GM18526 (cell line): Measurements from ENCODE around the gene FAHD1.

Source experiments
- POLR2A ChIP-seq: IDR thresholded peaks from 3 replicates; pipeline ENCODE4 v1.6.1; 2011; ENCODE audit not compliant: insufficient read length; ENCODE audit errors: extremely low read depth

Gene FAHD1

DNA sequence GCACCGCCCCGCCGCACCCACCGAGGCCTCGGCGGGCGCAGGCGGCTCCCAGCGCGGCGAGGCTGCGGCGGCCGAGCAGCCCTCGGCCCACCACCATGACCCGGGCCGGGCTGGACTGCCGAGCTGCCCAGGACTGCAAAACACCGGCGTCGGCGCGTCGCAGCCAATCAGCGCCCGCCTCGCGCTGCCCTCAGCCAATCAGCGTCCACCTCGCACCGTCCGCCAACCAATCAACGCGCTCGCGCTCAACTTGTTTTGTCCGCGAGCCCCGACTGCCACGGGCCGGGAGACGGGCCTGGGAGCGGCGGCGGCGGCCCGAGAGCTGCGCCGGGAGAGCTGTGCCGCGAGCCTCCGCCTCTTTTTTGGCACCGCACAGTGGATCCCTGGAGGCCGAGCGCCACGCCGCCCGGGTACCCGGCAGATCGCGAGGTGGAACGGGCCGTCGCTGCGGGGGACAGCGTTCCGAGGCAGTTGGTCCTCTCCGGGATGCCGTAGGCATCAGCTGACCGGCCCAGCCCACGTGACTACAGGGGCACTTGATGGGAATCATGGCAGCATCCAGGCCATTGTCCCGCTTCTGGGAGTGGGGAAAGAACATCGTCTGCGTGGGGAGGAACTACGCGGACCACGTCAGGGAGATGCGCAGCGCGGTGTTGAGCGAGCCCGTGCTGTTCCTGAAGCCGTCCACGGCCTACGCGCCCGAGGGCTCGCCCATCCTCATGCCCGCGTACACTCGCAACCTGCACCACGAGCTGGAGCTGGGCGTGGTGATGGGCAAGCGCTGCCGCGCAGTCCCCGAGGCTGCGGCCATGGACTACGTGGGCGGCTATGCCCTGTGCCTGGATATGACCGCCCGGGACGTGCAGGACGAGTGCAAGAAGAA is at the start of gene FAHD1, which contains the start of gene HAGH:
Gene FAHD1, plus strand, starts transcription at position 516 of the 883 bp plus-strand sequence. Its CDS starts 33 bp downstream, at position 549.
Gene HAGH, minus strand, starts transcription at position 135 of the 883 bp plus-strand sequence. Its CDS starts 38 bp downstream, at position 97.
- TF ChIP-seq POLR2A: peak; percentile 61

DNA sequence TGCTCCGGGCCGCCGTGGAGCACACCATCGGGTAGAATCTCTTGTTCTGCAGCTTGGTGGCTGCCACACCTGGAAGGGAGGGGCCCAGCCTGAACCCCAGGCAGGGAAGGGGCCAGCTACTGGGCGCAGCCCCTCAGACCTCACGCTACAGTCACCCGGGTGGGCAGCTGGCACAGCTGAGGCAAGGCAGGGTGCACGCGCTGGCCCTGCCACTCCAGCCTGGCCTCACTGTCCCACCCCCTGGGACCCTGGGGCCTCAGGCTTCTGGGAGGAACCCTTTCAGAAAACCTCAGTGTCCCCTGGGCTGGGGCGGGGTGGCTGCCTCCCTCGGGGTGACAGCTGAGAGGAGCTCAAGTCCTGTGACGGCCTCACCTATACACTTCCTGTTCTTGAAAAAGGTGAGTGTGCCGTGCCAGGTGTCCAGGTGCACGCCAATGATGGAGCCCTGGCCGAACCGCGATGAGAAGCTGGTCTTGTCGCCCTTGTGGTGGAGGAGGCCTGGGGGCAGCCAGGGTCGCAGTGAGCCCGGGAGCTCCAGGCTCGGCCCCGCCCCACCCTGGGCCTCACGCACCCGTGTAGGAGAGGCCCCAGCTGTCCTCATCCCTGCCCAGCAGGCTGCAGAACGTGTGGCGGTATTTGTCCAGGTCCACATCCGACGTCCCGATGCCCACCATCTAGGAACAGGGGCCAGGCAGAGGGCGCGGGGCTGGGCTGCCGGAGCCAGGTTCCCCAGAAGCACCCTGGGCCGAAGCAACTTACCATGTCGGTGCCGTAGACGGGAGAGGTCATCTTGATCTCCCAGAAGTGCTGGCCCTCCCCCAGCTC is 49.4 kb upstream of the FAHD1 start:
- TF ChIP-seq POLR2A: no peak

DNA sequence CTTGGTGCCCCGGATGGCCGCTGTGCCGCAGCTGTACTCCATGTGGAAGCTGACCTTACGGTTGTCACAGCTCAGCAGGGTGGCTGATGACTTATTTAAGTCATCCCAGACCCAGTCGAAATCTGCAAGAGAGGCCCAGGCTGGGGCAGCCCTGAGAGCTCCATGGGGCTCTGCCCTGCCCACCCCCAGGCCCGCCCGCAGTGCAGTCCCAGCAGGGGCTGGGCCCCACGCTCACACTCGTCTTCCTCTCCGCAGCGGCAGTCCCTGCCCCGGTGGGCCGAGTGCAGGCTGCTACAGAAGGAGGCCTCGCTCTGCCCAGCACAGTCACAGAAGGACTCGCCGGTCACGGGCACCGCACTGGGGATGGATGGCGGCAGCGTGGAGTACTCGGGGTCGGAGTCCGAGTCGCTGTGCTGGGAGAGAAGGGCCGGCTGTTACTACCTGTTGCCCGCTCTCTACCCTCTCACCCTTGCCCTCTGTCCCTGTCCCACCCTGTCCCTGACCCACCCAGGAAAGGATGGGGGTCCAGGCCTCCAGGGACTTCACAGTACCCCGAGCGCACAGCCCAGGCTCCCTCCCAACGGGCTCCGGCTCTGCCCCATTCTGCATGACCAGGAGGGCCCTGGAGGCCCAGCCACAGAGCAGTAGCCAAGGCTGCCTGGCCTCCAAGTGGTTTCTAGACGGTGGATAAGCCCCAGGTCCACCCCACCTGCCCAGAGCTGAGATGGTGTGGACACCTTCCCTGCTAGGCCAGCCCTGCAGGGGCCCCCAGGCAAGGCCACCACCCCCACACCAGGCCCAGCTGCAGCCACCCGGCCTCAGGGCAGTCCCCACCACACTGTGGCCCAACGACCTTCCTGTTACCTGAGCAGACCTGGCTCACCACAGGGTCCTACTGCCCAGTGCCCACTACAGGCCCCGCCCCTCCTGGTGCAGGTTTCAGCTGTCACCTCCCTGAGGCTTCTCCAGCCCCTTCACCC is 48.5 kb upstream of the FAHD1 start:
- TF ChIP-seq POLR2A: no peak

DNA sequence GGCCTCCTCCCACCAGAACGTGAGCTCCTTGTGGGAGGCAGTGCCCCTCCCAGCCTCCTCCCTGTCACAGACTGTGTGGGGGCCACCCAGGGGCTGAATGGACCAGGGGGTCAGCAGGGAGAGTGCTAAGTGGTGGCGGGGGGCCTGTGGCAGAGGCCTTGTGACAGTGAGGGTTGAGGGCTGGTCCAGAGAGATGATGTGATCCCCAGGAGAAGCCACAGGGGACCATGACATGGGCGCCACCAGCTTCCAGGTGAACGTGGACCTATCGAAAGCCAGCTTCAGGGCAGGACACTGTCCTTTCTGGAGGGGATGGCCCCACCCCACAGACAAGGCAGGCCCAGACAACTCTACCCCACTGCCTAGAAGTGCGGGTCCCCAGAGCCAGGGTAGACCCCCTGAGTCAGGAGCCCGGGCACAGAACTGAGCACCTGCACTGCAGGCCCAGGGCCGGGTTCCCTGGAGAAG is 47.7 kb upstream of the FAHD1 start:
- TF ChIP-seq POLR2A: no peak

DNA sequence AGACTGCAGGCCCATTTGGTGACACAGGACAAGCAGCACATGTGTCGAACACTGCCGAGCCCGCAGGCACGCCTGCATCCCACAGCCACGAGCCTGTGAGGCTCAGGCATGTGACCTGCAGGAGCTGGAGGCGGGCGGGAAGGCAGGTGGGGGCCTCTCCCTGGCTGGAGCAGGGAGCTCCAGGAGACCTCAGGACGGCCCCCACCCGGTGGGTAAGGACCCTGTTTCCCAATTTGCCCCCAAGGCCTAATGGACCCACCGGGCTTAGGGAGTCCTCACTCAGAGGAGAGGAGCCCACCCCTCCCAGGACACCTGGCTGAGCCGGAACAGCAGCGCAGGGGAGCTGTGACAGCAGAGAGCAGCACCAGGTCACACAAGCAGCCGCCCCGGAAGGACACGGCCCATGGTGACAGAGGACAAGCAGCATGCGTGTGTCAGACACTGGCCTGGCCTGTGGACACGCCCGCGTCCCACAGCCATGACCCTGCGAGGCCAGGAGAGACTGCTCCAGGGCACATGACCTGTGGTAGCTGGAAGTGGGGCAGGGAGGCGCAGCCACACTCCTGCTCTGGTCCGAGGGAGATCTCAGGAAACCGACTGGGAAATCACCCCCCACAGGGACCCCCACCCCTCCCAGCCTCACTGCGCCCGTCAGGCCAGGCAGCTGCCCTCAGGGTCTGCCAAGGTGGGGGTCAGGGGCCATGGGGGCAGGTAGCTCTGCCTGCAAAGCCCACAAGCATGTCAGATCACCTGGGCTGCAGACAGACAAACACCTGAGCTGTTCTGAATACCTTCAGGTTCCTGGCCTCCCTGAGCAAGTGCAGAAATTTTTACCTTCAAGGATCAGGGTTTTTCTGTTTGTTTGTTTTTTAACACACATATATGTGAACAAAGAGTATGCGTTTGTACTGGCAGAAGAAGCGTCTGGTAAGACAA is 47.0 kb upstream of the FAHD1 start:
- TF ChIP-seq POLR2A: no peak

DNA sequence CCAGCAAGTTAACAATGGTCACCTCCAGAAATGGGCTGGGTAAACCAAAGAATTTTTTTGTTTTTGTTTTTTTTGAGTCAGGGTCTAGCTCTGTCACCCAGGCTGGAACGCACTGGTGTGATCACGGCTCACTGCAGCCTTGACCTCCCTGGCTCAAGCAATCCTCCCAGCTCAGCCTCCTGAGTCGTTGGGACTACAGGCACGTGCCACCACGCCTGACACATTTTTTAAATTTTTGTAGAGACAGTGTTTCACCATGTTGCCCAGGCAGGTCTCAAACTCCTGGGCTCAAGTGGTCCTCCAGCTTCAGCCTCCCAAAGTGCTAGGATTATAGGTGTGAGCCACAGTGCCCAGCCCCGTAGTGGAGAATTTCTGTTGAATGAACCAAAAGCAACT is 46.3 kb upstream of the FAHD1 start:
- no peak for TF ChIP-seq POLR2A

DNA sequence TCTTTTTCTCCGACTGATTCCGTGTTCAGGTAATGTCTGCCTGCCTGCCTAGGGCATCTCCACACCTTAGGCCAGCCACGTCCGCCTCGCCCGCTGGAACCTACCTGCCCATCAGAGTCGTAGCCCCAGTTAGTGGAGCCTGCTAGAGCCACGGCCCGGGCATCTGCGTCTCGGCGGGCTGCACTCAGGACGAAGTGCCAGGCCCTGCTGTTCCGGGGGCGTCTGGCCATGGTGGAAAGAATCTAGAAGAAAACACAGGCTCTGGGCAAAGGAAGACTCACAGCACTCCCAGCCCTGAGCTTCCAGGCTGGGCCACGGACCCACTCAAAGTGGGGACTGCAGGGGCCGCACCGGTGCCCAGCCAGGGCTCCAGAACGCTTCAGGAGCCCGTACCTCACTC is 45.8 kb upstream of the FAHD1 start:
- no peak for TF ChIP-seq POLR2A

DNA sequence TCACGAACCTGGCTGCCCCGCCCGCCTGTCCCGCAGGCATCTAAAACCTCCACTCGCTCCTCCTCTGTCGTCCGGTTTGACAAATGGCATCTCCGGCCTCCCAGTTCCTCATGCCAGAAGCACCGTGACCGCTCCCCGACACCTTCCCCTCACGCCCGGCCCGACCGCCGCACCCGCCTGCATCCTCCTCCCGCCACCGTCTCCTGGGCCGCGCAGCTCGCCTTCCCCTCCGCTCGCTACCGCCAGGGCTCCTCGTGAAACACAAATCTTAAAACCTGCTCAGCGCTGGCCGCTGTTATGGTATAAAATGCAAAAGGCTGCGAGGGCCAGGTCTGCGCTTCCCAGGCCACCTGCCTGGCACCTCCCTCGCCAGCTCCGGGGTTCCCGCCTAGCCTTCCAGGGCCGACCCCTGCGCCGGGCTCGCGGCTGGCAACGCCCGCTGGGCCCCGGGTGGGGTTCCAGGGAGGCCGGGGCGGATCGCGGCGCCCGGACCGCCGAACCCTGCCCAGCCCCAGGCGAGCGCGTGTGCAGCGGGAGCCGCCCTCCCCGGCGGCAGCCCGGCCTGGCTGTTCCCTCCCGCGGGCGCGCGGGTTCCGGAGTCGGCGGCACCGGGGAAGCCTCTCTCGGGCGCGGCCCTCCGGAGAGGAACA is 45.1 kb upstream of the FAHD1 start:
- TF ChIP-seq POLR2A: no peak

DNA sequence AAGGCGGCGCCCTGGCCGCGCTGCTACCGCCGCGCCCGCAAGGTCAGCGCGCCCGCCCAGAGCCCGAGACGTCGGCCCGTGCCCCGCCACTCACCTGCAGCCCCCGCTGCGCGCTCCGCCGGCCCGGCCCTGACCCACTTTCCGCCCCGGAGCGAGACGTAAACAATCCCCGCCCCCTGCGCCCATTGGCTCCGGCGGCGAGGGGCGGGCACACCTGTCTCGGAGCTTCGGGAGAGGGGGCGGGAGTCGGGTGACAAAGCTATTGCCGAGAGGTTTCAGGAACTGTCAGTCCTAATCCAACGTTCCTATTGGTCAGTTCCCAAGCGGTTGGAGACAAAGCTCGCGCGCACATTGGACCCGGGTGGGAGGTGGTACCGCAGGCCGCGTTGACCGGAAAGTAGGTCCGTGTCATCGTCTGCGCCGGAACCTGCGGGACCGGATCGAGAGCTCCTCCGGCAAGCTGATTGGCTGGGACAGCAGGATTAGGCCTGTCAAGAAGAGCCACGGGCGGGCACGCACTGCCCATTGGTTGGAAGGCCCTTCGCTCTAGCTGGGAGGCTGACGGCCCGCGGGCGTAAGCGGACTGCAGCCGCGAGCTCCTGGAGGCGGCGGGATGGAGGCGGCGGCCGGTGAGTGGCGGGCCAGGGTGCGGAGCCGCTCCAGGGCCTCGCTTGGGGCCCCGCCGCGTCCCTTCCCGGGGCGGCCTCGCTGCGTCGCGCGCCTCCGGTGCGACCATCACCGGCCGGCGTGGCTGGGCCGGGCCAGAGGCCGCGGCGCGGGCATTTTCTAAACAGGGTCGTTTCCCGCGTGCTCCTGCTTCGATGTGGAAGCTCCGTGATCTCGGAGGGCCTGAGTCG is 44.4 kb upstream of the FAHD1 start, which contains the start of the genes NUBP2 and SPSB3:
Gene NUBP2, plus strand, starts transcription at position 553 of the 857 bp plus-strand sequence. Its CDS starts 61 bp downstream, at position 614.
Gene SPSB3, minus strand, starts transcription at position 164 of the 857 bp plus-strand sequence. CDS start 1,088 bp downstream, outside the sequence.
- peak; percentile 70 for TF ChIP-seq POLR2A

DNA sequence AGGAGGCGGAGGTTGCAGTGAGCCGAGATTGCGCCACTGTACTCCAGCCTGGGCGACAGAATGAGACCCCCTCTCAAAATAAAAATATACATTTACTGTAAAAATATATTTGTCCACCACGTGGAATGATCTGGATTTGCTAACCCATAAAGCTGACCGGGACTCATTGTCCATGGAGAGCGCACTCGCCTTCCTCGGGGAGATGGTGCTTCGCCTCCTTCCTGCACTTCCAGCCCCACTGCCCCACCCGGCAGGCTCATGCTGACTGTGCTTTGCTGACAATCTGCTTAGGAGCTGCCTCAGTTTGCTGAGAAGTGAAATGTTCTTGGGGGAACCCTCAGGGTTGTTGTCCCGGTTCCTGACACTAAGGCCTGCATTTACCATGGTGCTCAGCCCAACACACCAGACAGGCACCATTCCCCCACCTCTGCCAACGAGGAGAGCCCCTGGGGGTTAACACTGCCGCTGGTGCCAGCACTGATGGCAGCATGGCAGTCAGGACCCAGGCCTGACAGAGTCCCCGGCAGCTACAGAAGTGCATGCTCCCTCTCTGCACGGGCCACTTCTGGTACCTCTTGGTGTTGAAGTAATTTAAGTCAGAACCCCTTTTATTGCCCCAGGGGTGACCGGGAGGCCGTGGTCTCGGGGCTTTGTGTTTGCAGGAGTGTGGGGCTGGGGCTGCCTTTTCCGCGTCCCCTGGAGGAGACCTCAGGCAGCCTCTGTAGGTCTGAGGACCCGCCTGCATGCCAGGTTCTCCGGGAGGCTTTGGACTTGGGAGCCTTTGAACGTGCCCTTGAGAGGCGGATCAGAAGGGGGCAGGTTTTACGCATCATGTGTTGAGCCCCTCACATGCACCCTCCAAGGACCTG is 41.8 kb upstream of the FAHD1 start:
- no peak for TF ChIP-seq POLR2A

DNA sequence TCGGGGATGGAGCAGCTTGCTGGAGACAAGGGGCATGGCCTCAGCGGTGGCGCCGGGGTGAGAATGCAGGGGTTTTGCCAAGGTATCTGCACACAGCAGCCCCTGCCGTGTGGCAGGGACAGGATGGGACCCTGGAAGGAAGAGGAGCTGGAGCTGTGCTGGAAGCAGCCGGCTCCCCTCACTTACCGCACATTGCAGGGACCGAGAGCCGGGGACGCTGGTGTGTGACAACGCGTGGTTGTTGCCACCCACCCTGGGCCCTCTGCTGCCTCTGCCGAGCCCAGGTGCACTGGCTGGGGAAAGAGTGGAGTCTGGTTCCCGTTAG is 41.2 kb upstream of the FAHD1 start:
- no peak for TF ChIP-seq POLR2A
